Esophagus (tissue), 2 donors: ENCODE results near the gene TCF7L2. TPM values are rescaled to one million over a fixed set of nuclear protein-coding genes. Genes with fewer than 3 reads are reported as not detected.

ENCODE experiments used
- H3K27ac ChIP-seq, 2 donors: one replicate each; pipeline ENCODE4 v1.5.1; 2013; ENCODE audit warnings: low read depth in 2 of 2, mild to moderate bottlenecking in 2 of 2, inconsistent platforms in 1 of 2, low read length in 1 of 2, moderate library complexity in 1 of 2
- H3K27me3 ChIP-seq, 2 donors: one replicate each; pipeline ENCODE4 v1.6.1; 2013; ENCODE audit warnings: low read length in 2 of 2, control low read depth in 1 of 2, mild to moderate bottlenecking in 1 of 2; ENCODE audit not compliant: insufficient read depth in 2 of 2, control insufficient read depth in 1 of 2
- H3K36me3 ChIP-seq, 2 donors: one replicate each; pipeline ENCODE4 v1.6.1; 2013; ENCODE audit warnings: low read length in 1 of 2; ENCODE audit not compliant: control insufficient read depth in 2 of 2, insufficient read depth in 2 of 2
- H3K4me1 ChIP-seq, 2 donors: one replicate each; pipeline ENCODE4 v1.6.1; 2013; ENCODE audit warnings: low read length in 1 of 2; ENCODE audit not compliant: control insufficient read depth in 2 of 2, insufficient read depth in 2 of 2
- H3K4me3 ChIP-seq, 2 donors: one replicate each; pipeline ENCODE4 v1.5.1; 2013; ENCODE audit warnings: low read length in 2 of 2, mild to moderate bottlenecking in 2 of 2, low read depth in 1 of 2, moderate library complexity in 1 of 2
- H3K9me3 ChIP-seq, 2 donors: one replicate each; pipeline ENCODE4 v1.6.1; 2013; ENCODE audit warnings: mild to moderate bottlenecking in 2 of 2, low read depth in 1 of 2, low read length in 1 of 2, moderate library complexity in 1 of 2; ENCODE audit not compliant: control insufficient read depth in 2 of 2, insufficient read depth in 1 of 2
- WGBS, 2 donors: extraction: QIAGEN DNeasy Blood & Tissue Kit; methylation state at CpG; one replicate each; pipeline ENCODE4 v1.1.7; 2013; 5-methylcytosine and 5-hydroxymethylcytosine counted together
- polyA plus RNA-seq, 2 donors: library from polyadenylated mRNA; stranded (reverse); fragments of 200-250 nt; gene quantifications; one replicate each; pipeline ENCODE4 v1.2.3, GENCODE V29; 2013
- donor health status: healthy with polysubstance abuse.
- donor health status: Bipolar disorder and iron deficiency.

The TCF7L2 gene
- polyA plus RNA-seq, 2 donors, result 5.4 to 7.9 TPM

DNA sequence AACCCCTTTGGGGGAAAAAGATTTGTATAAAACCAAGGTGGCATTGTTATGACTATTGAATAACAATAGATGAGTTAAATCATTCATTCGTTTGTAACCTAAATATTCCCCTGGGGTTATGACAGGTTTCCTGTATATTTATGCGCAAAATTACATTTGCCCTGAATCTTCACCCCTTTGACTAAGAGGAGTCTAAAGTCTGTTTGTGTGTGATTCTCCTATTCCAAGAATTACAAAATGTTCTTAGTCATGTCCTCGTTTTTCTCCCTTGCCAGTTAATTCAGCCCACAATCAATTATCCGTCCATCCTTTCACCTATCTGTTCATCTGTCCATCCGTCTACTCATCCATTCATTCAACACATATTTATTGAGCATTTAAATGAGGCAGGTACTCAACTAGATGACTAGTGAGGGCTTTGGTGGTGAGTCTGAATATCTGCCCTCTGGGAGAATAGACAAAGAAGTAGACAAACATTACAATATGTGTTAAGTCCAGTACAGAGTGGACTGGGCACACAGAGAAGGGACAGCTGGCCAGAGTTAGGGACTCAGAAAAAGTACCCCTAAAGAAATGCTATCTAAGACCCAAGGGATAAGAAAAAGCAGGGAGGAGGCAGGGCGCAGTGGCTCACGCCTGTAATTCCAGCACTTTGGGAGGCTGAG, 35.6 kb upstream of the TCF7L2 start:
- WGBS, 2 donors, result 80 to 82% methylated on average over 7 of the region's 7 CpGs

DNA sequence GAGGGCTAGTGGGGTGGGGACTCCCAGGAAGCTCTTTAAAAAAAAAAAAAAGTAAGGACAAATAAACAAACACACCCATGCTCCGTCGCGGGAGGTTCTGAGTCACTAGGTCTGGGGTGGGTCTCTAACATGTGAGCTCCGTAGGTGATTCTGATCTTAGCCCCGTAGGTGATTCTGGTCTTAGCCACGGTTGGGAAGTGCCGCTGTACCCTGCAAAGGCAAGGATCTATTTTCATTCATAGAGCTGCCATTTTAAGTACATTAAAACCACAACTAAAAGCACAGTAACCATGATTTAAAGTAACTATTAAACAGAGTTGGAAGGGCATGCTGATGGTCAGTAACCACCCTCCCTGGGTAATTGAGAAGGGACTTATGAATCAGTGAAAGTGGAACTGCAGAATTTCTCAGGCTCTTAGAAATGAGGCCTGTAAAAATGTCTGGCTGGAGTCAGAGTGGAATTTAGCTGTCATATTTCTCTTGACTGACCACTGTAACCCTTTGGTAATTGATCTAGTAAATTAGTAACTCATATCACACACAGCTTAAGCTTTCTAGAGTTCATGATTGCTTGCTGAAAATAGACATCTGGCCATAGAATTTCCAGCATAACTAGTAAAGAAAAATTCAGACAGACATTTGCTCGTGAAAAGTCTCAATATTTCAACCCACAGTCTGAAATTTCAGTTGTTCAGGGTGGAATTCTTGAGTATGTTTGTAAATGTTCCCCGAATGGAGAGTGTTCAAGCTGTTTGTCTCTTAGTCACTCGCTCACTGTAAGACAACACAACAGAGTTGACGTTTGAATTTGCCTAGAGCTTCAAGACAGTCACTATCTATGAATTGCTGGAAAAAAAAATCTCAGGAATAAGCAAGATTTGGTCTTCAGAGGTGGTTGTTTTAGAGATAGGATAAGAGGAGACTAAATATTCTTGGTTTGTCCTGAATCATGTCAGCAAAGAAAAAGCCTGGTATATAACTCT, 34.2 kb upstream of the TCF7L2 start:
- H3K9me3 ChIP-seq, result no peaks in the 10 kb centered on the region
- 51 to 64% methylated on average over 11 of the region's 11 CpGs for WGBS, 2 donors
- H3K27ac ChIP-seq, result no peak overlapping the region
- no peaks in the 10 kb centered on the region for H3K4me1 ChIP-seq
- no peaks in the 10 kb centered on the region for H3K27me3 ChIP-seq
- H3K36me3 ChIP-seq, result no peaks in the 10 kb centered on the region
- H3K4me3 ChIP-seq, result no peak overlapping the region

More for the DNA sequence above, 35.6 kb upstream of the TCF7L2 start:
- H3K27me3 ChIP-seq, result no peaks in the 10 kb centered on the region
- no peak overlapping the region for H3K27ac ChIP-seq
- no peaks in the 10 kb centered on the region for H3K36me3 ChIP-seq
- H3K9me3 ChIP-seq, result no peaks in the 10 kb centered on the region
- H3K4me1 ChIP-seq, result no peaks in the 10 kb centered on the region
- H3K4me3 ChIP-seq, result no peak overlapping the region

- 96 to 98% methylated on average over 3 of the region's 3 CpGs for WGBS, 2 donors
- Histone ChIP-seq H3K27me3 (no peaks in the 10 kb centered on the region), H3K4me3 (no peak overlapping the region), H3K9me3 (no peaks in the 10 kb centered on the region), H3K4me1 (no peaks in the 10 kb centered on the region), H3K27ac (no peak overlapping the region), H3K36me3 (no peaks in the 10 kb centered on the region)
These were observed 32.4 kb upstream of the TCF7L2 start for GRCh38 chr10:112917681-112918080.

GRCh38 chr10:112918771-112919170, 31.3 kb upstream of the TCF7L2 start:
- H3K9me3 ChIP-seq, result no peaks in the 10 kb centered on the region
- H3K4me3 ChIP-seq, result no peak overlapping the region
- WGBS, 2 donors, result 48 to 55% methylated on average over 1 of the region's 1 CpG
- H3K4me1 ChIP-seq, result no peaks in the 10 kb centered on the region
- H3K27me3 ChIP-seq, result no peaks in the 10 kb centered on the region
- no peaks in the 10 kb centered on the region for H3K36me3 ChIP-seq
- no peak overlapping the region for H3K27ac ChIP-seq

GRCh38 chr10:112919721-112920120, 30.3 kb upstream of the TCF7L2 start:
- Histone ChIP-seq H3K27me3 (no peaks in the 10 kb centered on the region), H3K9me3 (no peaks in the 10 kb centered on the region), H3K4me3 (no peak overlapping the region), H3K36me3 (no peaks in the 10 kb centered on the region), H3K27ac (no peak overlapping the region), H3K4me1 (no peaks in the 10 kb centered on the region)
- WGBS, 2 donors, result 76 to 84% methylated on average over 7 of the region's 7 CpGs

- Histone ChIP-seq H3K4me3 (no peak overlapping the region), H3K36me3 (no peaks in the 10 kb centered on the region), H3K4me1 (no peaks in the 10 kb centered on the region), H3K27me3 (no peaks in the 10 kb centered on the region), H3K27ac (no peak overlapping the region), H3K9me3 (no peaks in the 10 kb centered on the region)
- 78 to 85% methylated on average over 5 of the region's 5 CpGs for WGBS, 2 donors
These were observed 22.9 kb upstream of the TCF7L2 start for GRCh38 chr10:112926906-112927688.

- Histone ChIP-seq H3K36me3 (no peaks in the 10 kb centered on the region), H3K4me1 (no peaks in the 10 kb centered on the region), H3K9me3 (no peaks in the 10 kb centered on the region), H3K4me3 (no peak overlapping the region), H3K27me3 (no peaks in the 10 kb centered on the region), H3K27ac (no peak overlapping the region)
- WGBS, 2 donors, result 75 to 79% methylated on average over 2 of the region's 2 CpGs
These were observed 22.1 kb upstream of the TCF7L2 start for GRCh38 chr10:112927980-112928379.

GRCh38 chr10:112932658-112933057, 17.4 kb upstream of the TCF7L2 start:
- no peaks in the 10 kb centered on the region for H3K4me1 ChIP-seq
- no peaks in the 10 kb centered on the region for H3K9me3 ChIP-seq
- 95 to 97% methylated on average over 4 of the region's 4 CpGs for WGBS, 2 donors
- H3K27me3 ChIP-seq, result no peaks in the 10 kb centered on the region
- H3K4me3 ChIP-seq, result no peak overlapping the region
- H3K36me3 ChIP-seq, result no peaks in the 10 kb centered on the region
- H3K27ac ChIP-seq, result no peak overlapping the region

- no peaks in the 10 kb centered on the region for H3K9me3 ChIP-seq
- H3K4me1 ChIP-seq, result no peaks in the 10 kb centered on the region
- H3K27ac ChIP-seq, result no peak overlapping the region
- no peaks in the 10 kb centered on the region for H3K36me3 ChIP-seq
- 41 to 55% methylated on average over 2 of the region's 2 CpGs for WGBS, 2 donors
- H3K27me3 ChIP-seq, result no peaks in the 10 kb centered on the region
- no peak overlapping the region for H3K4me3 ChIP-seq
These were observed 15.9 kb upstream of the TCF7L2 start for GRCh38 chr10:112934193-112934592.
